HS-5 (cell line): Measurements from ENCODE around the gene MEGF6.
"Not testable (repeated sequence)": the region's sequence is repeated elsewhere in the genome, so short reads cannot be mapped to it uniquely, and the experiment has no call there.

ENCODE experiments used
- DNase-seq: peaks from one replicate; pipeline ENCODE4 v3.0.0-alpha.2; 2012; ENCODE audit warnings: low read depth

MEGF6 gene

GRCh38 chr1:3590951-3591865 is 20.1 kb downstream of the MEGF6 start:
- DNase-seq = no peak

GRCh38 chr1:3590139-3590763 is 21.1 kb downstream of the MEGF6 start:
- DNase-seq = no peak

- no peak for DNase-seq
These were observed 22.9 kb downstream of the MEGF6 start for GRCh38 chr1:3588395-3588794.

GRCh38 chr1:3586986-3587759 is 24.1 kb downstream of the MEGF6 start:
- DNase-seq = no peak

- no peak for DNase-seq
These were observed 25.3 kb downstream of the MEGF6 start for GRCh38 chr1:3585940-3586568.

- not testable (repeated sequence) for DNase-seq
These were observed 25.9 kb downstream of the MEGF6 start for GRCh38 chr1:3585353-3585868.

- DNase-seq = no peak
These were observed 26.4 kb downstream of the MEGF6 start for GRCh38 chr1:3584915-3585314.

- DNase-seq = not testable (repeated sequence)
These were observed 27.6 kb downstream of the MEGF6 start for GRCh38 chr1:3583751-3584150.

- DNase-seq = no peak
These were observed 29.8 kb downstream of the MEGF6 start for GRCh38 chr1:3581296-3582036.

- DNase-seq = no peak
These were observed 31.1 kb downstream of the MEGF6 start for GRCh38 chr1:3580231-3580630.

- DNase-seq = no peak
These were observed 31.7 kb downstream of the MEGF6 start for GRCh38 chr1:3579626-3580025.

GRCh38 chr1:3578906-3579305 is 32.4 kb downstream of the MEGF6 start:
- no peak for DNase-seq

GRCh38 chr1:3578433-3578805 is 32.9 kb downstream of the MEGF6 start:
- DNase-seq = no peak

GRCh38 chr1:3577711-3578432 is 33.4 kb downstream of the MEGF6 start:
- no peak for DNase-seq

GRCh38 chr1:3577300-3577699 is 34.0 kb downstream of the MEGF6 start:
- DNase-seq = no peak

GRCh38 chr1:3575993-3576392 is 35.3 kb downstream of the MEGF6 start:
- no peak for DNase-seq

GRCh38 chr1:3575515-3575914 is 35.8 kb downstream of the MEGF6 start:
- not testable (repeated sequence) for DNase-seq

GRCh38 chr1:3573500-3573899 is 37.8 kb downstream of the MEGF6 start:
- DNase-seq = no peak

- not testable (repeated sequence) for DNase-seq
These were observed 38.7 kb downstream of the MEGF6 start for GRCh38 chr1:3572638-3573037.

GRCh38 chr1:3571263-3571662 is 40.0 kb downstream of the MEGF6 start:
- DNase-seq = no peak
